Lower leg skin (tissue), 3 donors: ENCODE data around the gene PRXL2C.

Experiments
- CTCF ChIP-seq, 3 donors: fragments of 450-650 bp; IDR thresholded peaks; one replicate each; pipeline ENCODE4 v1.5.1; 2016; ENCODE audit warnings: antibody characterized with exemption in 3 of 3, mild to moderate bottlenecking in 3 of 3, moderate library complexity in 2 of 3
- POLR2A ChIP-seq, 2 donors: fragments of 450-650 bp; IDR thresholded peaks; one replicate each; pipeline ENCODE4 v1.6.1; 2016 to 2017; ENCODE audit warnings: antibody characterized with exemption in 2 of 2, mild to moderate bottlenecking in 1 of 2, moderate library complexity in 1 of 2

DNA sequence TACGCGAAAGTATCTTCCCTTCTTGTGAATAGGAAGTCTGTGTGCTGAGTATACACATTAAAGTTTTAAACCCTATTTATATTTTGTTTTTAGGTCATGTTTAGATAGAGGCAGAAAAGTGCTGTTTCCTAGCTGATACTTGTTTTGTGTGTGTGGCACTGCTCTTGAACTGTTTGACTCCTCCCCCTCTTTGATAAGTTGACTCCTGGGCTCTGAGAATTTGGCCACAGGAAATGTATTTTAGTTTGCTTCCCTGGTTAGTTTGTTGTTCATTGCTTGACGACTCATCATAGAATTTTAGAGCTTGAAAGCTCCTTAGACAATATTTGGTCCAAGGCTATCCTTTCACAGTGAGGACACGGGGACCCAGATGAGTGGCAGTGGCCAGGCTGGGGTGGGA is 33.5 kb downstream of the PRXL2C start:
- TF ChIP-seq CTCF (IDR thresholded peaks at IDR 0.05) (no peak), POLR2A (IDR thresholded peaks at IDR 0.05) (no peak)
